Gastroesophageal sphincter (tissue), 4 donors: ENCODE results near the gene DOCK7. TPM values are rescaled to one million over a fixed set of nuclear protein-coding genes. Genes with fewer than 3 reads are reported as not detected.
"Not testable (repeated sequence)": the region's sequence is repeated elsewhere in the genome, so short reads cannot be mapped to it uniquely, and the experiment has no call there.

ENCODE experiments used
- ATAC-seq: fragments of 150-250 bp; one replicate; pipeline ENCODE4 v1.9.1; 2016; ENCODE audit warnings: mild to moderate bottlenecking, moderate library complexity
- H3K27ac ChIP-seq, 4 donors: fragments of 200-600 bp; sonication (generic) in 3 of 4; 1 replicate in 3 of 4; 2 replicates in 1 of 4; pipeline ENCODE4 v1.5.1; 2016 to 2019
- H3K27me3 ChIP-seq: fragments of 200-600 bp; sonication (generic); one replicate; pipeline ENCODE4 v1.5.1; 2019
- H3K36me3 ChIP-seq, 2 donors: fragments of 200-600 bp; sonication (generic); one replicate each; pipeline ENCODE4 v1.5.1; 2019; ENCODE audit warnings: control low read depth in 1 of 2
- H3K4me1 ChIP-seq, 3 donors: fragments of 200-600 bp; sonication (generic); 1 replicate in 2 of 3; 2 replicates in 1 of 3; pipeline ENCODE4 v1.5.1; 2016 to 2019; ENCODE audit warnings: control low read depth in 2 of 3
- H3K4me3 ChIP-seq, 2 donors: fragments of 200-600 bp; sonication (generic); one replicate each; pipeline ENCODE4 v1.5.1; 2019; ENCODE audit warnings: mild to moderate bottlenecking in 1 of 2, moderate library complexity in 1 of 2
- H3K9me3 ChIP-seq, 3 donors: fragments of 200-600 bp; sonication (generic); one replicate each; pipeline ENCODE4 v1.5.1; 2017 to 2019; ENCODE audit warnings: control low read depth in 2 of 3
- EP300 ChIP-seq: sonication (generic); formaldehyde crosslinking; IDR thresholded peaks from one replicate; pipeline ENCODE4 v1.6.1; 2017; ENCODE audit warnings: antibody characterized with exemption, mild to moderate bottlenecking
- POLR2A ChIP-seq, 2 donors: fragments of 450-650 bp; IDR thresholded peaks; one replicate each; pipeline ENCODE4 v1.6.1; 2017; ENCODE audit warnings: antibody characterized with exemption in 2 of 2, mild to moderate bottlenecking in 2 of 2, moderate library complexity in 1 of 2
- POLR2AphosphoS5 ChIP-seq: sonication (generic); formaldehyde crosslinking; IDR thresholded peaks from one replicate; pipeline ENCODE4 v1.6.1; 2017; ENCODE audit warnings: antibody characterized with exemption
- WGBS, 2 donors: methylation state at CpG; one replicate each; pipeline ENCODE4 v1.1.5; 2018; ENCODE audit warnings: low coverage in 1 of 2; 5-methylcytosine and 5-hydroxymethylcytosine counted together
- total RNA-seq, 4 donors: library from RNA; depleted of rRNA; stranded (reverse); fragments of >200 nt; gene quantifications; one replicate each; pipeline ENCODE4 v1.1.0, GENCODE V29; 2016
- TF ChIP-seq, protein P1 (sequence below), 4 experiments: fragments of 200-600 bp in 2 of 4; fragments of 450-650 bp in 2 of 4; sonication (generic) in 1 of 4; IDR thresholded peaks; one replicate each; pipeline ENCODE4 v1.5.1; 2017 to 2019; ENCODE audit warnings: antibody characterized with exemption in 4 of 4, mild to moderate bottlenecking in 2 of 4, moderate library complexity in 2 of 4

DOCK7 gene
- total RNA-seq, 4 donors from 2014 or later = 30.2 to 50.7 (median 36.2) TPM

DNA sequence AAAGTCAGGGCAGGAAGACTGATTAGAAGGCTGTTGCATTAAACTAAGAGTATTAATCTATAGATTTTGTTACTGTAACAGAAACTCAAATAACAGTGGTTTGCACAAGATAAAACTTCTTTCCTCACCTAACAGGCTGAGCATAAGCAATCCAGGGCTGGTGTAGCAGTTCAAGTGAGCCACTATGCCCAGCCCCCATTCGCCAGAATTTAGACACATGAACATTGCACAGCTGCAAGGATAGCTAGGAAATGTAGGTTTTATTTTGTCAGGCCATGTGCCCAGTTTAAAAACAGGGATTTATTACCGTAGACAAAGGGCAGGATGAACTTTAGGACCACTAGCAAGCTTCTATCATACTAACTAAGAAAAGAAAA is 19.5 kb upstream of the DOCK7 start:
- ATAC-seq = no peak
- Histone ChIP-seq H3K4me1 (no peaks in the 10 kb centered on the region), H3K9me3 (peaks cover 0 to 9% (median 0%) of the 10 kb centered on the region in 3 donors), H3K27ac (no peak overlapping the region), H3K27me3 (no peaks in the 10 kb centered on the region), H3K36me3 (no peaks in the 10 kb centered on the region), H3K4me3 (no peak overlapping the region)
- WGBS, 2 donors = 80 to 84% methylated on average over 1 to 2 of the region's 2 CpGs
- TF ChIP-seq, protein P1, sequence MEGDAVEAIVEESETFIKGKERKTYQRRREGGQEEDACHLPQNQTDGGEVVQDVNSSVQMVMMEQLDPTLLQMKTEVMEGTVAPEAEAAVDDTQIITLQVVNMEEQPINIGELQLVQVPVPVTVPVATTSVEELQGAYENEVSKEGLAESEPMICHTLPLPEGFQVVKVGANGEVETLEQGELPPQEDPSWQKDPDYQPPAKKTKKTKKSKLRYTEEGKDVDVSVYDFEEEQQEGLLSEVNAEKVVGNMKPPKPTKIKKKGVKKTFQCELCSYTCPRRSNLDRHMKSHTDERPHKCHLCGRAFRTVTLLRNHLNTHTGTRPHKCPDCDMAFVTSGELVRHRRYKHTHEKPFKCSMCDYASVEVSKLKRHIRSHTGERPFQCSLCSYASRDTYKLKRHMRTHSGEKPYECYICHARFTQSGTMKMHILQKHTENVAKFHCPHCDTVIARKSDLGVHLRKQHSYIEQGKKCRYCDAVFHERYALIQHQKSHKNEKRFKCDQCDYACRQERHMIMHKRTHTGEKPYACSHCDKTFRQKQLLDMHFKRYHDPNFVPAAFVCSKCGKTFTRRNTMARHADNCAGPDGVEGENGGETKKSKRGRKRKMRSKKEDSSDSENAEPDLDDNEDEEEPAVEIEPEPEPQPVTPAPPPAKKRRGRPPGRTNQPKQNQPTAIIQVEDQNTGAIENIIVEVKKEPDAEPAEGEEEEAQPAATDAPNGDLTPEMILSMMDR (IDR thresholded peaks at IDR 0.05) = no peak
- no peak for TF ChIP-seq POLR2A (IDR thresholded peaks at IDR 0.05)

DNA sequence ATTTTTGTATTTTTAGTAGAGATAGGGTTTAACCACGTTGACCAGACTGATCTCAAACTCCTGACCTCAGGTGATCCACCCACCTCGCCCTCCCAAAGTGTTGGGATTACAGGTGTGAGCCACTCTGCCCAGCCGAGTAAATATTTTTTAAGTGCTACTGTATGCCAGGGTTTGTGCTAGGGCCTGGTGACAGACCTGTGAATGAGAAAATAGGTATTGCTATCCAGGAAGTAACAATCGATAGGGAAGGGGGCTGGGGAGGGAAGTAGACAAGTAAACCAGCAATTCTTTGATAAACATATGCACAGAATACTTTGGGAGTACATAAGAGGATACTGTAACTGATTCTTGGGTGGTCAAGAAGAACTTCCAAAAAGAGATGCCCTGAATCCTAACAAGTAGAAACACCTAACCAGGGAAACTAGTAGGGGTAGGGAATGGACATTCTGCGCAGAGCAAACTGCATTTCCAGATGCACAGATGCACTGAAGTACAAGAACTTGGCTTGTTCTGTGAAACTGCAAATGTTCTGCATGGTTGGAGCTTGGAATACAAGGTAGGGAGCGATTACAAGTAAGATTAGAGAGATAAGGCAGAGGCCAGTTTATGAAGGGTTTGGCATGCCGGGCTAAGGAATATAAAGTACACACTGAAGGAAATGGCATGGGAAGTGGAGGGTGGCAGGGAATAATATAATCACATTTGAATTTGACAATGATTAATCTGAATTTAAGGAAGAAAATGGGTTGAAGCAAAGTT is 19.0 kb upstream of the DOCK7 start:
- ATAC-seq = no peak
- TF ChIP-seq POLR2A (IDR thresholded peaks at IDR 0.05) (no peak), EP300 (no peak), POLR2AphosphoS5 (no peak)
- TF ChIP-seq, protein P1 (IDR thresholded peaks at IDR 0.05) = no peak
- Histone ChIP-seq H3K36me3 (no peaks in the 10 kb centered on the region), H3K4me1 (no peaks in the 10 kb centered on the region), H3K27ac (no peak overlapping the region), H3K27me3 (no peaks in the 10 kb centered on the region), H3K4me3 (no peak overlapping the region), H3K9me3 (peaks cover 0 to 9% (median 0%) of the 10 kb centered on the region in 3 donors)
- 84 to 85% methylated on average over 3 to 6 of the region's 7 CpGs for whole genome bisulfite sequencing, 2 donors

DNA sequence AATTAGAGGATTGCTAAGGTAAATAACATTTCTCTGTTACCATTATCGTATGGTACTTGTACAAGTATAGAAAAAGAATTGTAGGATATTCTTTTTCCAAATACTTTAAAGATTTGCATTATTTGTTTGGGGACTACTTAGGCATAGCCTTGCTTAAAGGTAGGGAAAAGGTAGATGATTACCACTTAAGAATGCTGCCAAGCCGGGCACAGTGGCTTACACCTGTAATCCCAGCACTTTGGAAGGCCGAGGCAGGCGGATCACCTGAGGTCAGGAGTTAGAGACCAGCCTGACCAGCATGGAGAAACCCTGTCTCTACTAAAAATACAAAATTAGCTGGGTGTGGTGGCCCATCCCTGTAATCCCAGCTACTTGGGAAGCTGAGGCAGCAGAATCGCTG is 10.0 kb upstream of the DOCK7 start:
- H3K27ac ChIP-seq, ATAC-seq, H3K27me3 ChIP-seq, H3K36me3 ChIP-seq, H3K4me1 ChIP-seq, H3K4me3 ChIP-seq, H3K9me3 ChIP-seq: not testable (repeated sequence)
- 94 to 97% methylated on average over 3 to 4 of the region's 5 CpGs for WGBS, 2 donors

DNA sequence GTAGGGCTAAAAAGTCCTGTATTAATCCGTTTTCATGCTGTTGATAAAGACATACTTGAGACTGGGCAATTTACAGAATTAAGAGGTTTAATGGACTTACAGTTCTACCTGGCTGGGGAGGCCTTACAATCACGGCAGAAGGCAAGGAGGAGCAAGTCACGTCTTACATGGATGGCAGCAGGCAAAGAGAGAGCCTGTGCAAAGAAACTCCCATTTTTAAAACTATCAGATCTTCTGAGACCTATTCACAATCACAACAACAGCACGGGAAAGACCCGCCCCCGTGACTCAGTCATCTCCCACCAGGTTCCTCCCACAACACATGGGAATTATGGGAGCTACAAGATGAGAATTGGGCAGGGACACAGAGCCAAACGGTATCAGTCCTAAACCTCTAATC is 6.3 kb upstream of the DOCK7 start:
- not testable (repeated sequence) for ATAC-seq, H3K9me3 ChIP-seq, H3K27me3 ChIP-seq, H3K36me3 ChIP-seq, H3K27ac ChIP-seq, H3K4me3 ChIP-seq
- WGBS, 2 donors = 86 to 96% methylated on average over 5 to 6 of the region's 7 CpGs
- H3K4me1 ChIP-seq = peaks cover 4 to 29% (median 12%) of the 10 kb centered on the region in 3 donors

DNA sequence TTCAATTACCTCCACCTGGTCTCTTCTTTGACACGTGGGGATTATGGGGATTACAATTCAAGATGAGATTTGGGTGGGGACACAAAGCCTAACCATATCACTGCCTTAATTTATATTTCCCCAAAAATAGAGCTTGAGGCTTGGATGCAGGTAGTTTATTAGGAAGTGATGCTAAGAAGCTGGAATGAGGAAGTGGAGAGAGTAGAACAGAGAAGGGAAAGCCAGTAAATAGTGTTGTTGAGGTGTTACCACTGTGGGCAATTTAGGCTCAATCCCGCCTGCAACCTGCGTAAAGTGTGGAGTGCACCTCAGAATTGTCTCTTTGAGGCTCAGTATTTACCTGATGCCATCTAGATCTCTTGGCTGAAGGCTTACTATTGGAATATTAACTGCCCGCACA is 4.9 kb upstream of the DOCK7 start:
- H3K4me1 ChIP-seq = peaks cover 4 to 39% (median 13%) of the 10 kb centered on the region in 3 donors
- TF ChIP-seq POLR2AphosphoS5 (no peak), POLR2A (IDR thresholded peaks at IDR 0.05) (no peak), EP300 (no peak)
- TF ChIP-seq, protein P1 (IDR thresholded peaks at IDR 0.05) = no peak

DNA sequence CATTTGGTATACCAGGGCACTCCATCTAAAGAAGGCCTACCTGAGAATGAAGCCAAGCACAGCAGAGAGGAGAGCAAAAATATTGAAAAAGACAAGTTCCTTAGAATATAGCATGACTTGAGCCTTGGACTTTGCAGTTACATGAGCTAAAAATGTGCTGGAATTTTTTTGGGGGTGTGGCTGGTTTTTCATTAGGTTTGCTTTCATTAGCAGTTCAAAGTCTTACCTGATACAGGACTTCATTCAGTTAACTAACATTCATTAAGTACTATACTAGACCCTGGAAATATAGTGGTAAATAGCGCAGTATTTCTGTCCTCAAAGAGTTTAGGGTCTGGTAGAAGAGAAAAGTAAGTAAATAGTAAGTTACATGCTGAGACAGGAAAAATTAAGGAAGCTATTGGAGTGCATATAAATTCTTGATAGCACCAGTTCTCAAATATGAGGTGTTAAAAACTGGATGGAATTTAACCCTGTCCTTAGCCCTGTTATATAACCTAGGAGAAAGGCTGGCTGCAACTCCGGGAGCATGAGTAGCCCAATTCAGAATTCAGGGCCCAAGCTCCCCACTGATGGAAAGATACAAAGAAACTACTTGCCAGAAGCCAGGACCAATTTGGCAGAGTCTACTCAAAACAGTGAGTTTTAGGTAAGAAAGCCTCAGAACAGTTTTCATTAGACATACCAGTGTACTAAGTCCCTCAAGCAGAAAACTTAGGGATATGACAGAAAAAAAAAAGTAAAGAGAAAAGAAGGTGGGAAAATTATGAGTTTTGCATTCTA is 3.1 kb upstream of the DOCK7 start:
- peak overlapping the region; percentile 17 to 92 (median 79) for H3K27ac ChIP-seq
- H3K36me3 ChIP-seq = no peaks in the 10 kb centered on the region
- peaks cover 4 to 51% (median 20%) of the 10 kb centered on the region in 3 donors for H3K4me1 ChIP-seq
- no peaks in the 10 kb centered on the region for H3K9me3 ChIP-seq
- TF ChIP-seq POLR2AphosphoS5 = no peak
- TF ChIP-seq, protein P1 (IDR thresholded peaks at IDR 0.05) = no peak
- TF ChIP-seq POLR2A (IDR thresholded peaks at IDR 0.05) = no peak
- TF ChIP-seq EP300 = no peak
- H3K4me3 ChIP-seq = no peak overlapping the region
- WGBS, 2 donors = 88 to 94% methylated on average over 2 of the region's 2 CpGs
- no peaks in the 10 kb centered on the region for H3K27me3 ChIP-seq
- ATAC-seq = no peak

More for the DNA sequence above, 4.9 kb upstream of the DOCK7 start:
- 80 to 92% methylated on average over 1 to 4 of the region's 4 CpGs for WGBS, 2 donors
- H3K9me3 ChIP-seq = no peaks in the 10 kb centered on the region
- H3K4me3 ChIP-seq = no peak overlapping the region
- H3K27me3 ChIP-seq = no peaks in the 10 kb centered on the region
- ATAC-seq = no peak
- no peak overlapping the region for H3K27ac ChIP-seq
- no peaks in the 10 kb centered on the region for H3K36me3 ChIP-seq
